WTC11 (cell line): ENCODE measurements around the gene FRMD4B. TPM values are rescaled to one million over a fixed set of nuclear protein-coding genes. Genes with fewer than 3 reads are reported as not detected.

Experiments
- ATAC-seq: fragments of 200-7000 bp; cut with Tn5 transposase; 2 replicates; pipeline ENCODE4 v1.10.0; 2021; ENCODE audit warnings: mild to moderate bottlenecking, moderate library complexity
- CTCF ChIA-PET: fragments of 300-600 bp; sonication (Branson Sonifier 250); formaldehyde crosslinking; loops from one replicate; lab custom pipeline; 2021; ENCODE audit warnings: antibody characterized with exemption; lab: Charles Lee
- POLR2A ChIA-PET: fragments of 350-600 bp; sonication (Branson Sonifier 250); formaldehyde crosslinking; loops from one replicate; lab custom pipeline; 2021; ENCODE audit warnings: antibody characterized with exemption; lab: Charles Lee
- DNase-seq: peaks from one replicate; pipeline ENCODE4 v3.0.0; 2021; ENCODE audit warnings: low spot score
- H3K27ac Mint-ChIP-seq: 2 replicates; pipeline ENCODE4 v1.8.0; 2021; ENCODE audit warnings: mixed read lengths
- H3K27me3 Mint-ChIP-seq: 2 replicates; pipeline ENCODE4 v1.8.0; 2021; ENCODE audit warnings: low read depth, mild to moderate bottlenecking, moderate library complexity, mixed read lengths
- H3K36me3 Mint-ChIP-seq: 2 replicates; pipeline ENCODE4 v1.8.0; 2021; ENCODE audit warnings: mixed read lengths
- H3K4me1 Mint-ChIP-seq: 2 replicates; pipeline ENCODE4 v1.8.0; 2022; ENCODE audit warnings: mixed read lengths
- H3K4me3 Mint-ChIP-seq: 2 replicates; pipeline ENCODE4 v1.8.0; 2021; ENCODE audit warnings: mild to moderate bottlenecking, moderate library complexity, mixed read lengths
- H3K9me3 Mint-ChIP-seq: 2 replicates; pipeline ENCODE4 v1.8.0; 2021; ENCODE audit warnings: mixed read lengths
- AR ChIP-seq: fragments of 250-450 bp; sonication (Bioruptor Pico); IDR thresholded peaks from 2 replicates; pipeline ENCODE4 v1.9.0; 2021; ENCODE audit warnings: mild to moderate bottlenecking
- CDX4 ChIP-seq: fragments of 250-450 bp; sonication (Bioruptor Pico); IDR thresholded peaks from 2 replicates; pipeline ENCODE4 v1.9.0; 2021; ENCODE audit warnings: moderate library complexity, mild to moderate bottlenecking, inconsistent platforms, borderline replicate concordance
- E2F1 ChIP-seq: sonication (generic); formaldehyde crosslinking; IDR thresholded peaks from 2 replicates; pipeline ENCODE4 v1.8.0; 2022; ENCODE audit warnings: mild to moderate bottlenecking, missing genetic modification reagents
- E2F5 ChIP-seq: sonication (generic); formaldehyde crosslinking; IDR thresholded peaks from 2 replicates; pipeline ENCODE4 v1.8.1; 2022; ENCODE audit warnings: mild to moderate bottlenecking, moderate library complexity, missing genetic modification reagents
- ESRRA ChIP-seq: sonication (generic); formaldehyde crosslinking; IDR thresholded peaks from 2 replicates; pipeline ENCODE4 v1.8.1; 2022; ENCODE audit warnings: mild to moderate bottlenecking, missing genetic modification reagents, borderline replicate concordance
- ETV6 ChIP-seq: sonication (generic); formaldehyde crosslinking; IDR thresholded peaks from 2 replicates; pipeline ENCODE4 v1.8.1; 2022; ENCODE audit warnings: mild to moderate bottlenecking, missing genetic modification reagents
- FOXP1 ChIP-seq: sonication (generic); formaldehyde crosslinking; IDR thresholded peaks from 2 replicates; pipeline ENCODE4 v1.8.0; 2022; ENCODE audit warnings: missing genetic modification reagents, mild to moderate bottlenecking, moderate library complexity, borderline replicate concordance
- IRF1 ChIP-seq: sonication (generic); formaldehyde crosslinking; IDR thresholded peaks from 2 replicates; pipeline ENCODE4 v1.8.0; 2023; ENCODE audit warnings: missing genetic modification reagents
- MAX ChIP-seq: sonication (generic); formaldehyde crosslinking; IDR thresholded peaks from 2 replicates; pipeline ENCODE4 v1.8.0; 2022; ENCODE audit warnings: mild to moderate bottlenecking, missing genetic modification reagents
- PREB ChIP-seq: sonication (generic); formaldehyde crosslinking; IDR thresholded peaks from 2 replicates; pipeline ENCODE4 v1.8.1; 2022; ENCODE audit warnings: mild to moderate bottlenecking, missing genetic modification reagents, moderate library complexity, borderline replicate concordance
- SP1 ChIP-seq: sonication (generic); formaldehyde crosslinking; conservative IDR thresholded peaks from 2 replicates; pipeline ENCODE4 v1.8.1; 2022; ENCODE audit warnings: missing genetic modification reagents
- STAT6 ChIP-seq: sonication (generic); formaldehyde crosslinking; conservative IDR thresholded peaks from 2 replicates; pipeline ENCODE4 v1.8.1; 2023; ENCODE audit warnings: mild to moderate bottlenecking, low read depth, missing genetic modification reagents, moderate library complexity
- ZMAT4 ChIP-seq: fragments of 250-450 bp; sonication (Bioruptor Pico); IDR thresholded peaks from 2 replicates; pipeline ENCODE4 v1.9.0; 2021; ENCODE audit warnings: mild to moderate bottlenecking
- ZNF138 ChIP-seq: sonication (generic); formaldehyde crosslinking; conservative IDR thresholded peaks from 2 replicates; pipeline ENCODE4 v1.8.1; 2022; ENCODE audit warnings: mild to moderate bottlenecking, moderate library complexity, missing genetic modification reagents
- ZNF423 ChIP-seq: fragments of 250-450 bp; sonication (Bioruptor Pico); IDR thresholded peaks from 2 replicates; pipeline ENCODE4 v2.1.2; 2022; ENCODE audit warnings: mild to moderate bottlenecking, moderate library complexity
- ZNF512 ChIP-seq: sonication (generic); formaldehyde crosslinking; IDR thresholded peaks from 2 replicates; pipeline ENCODE4 v1.8.1; 2022; ENCODE audit warnings: missing genetic modification reagents, borderline replicate concordance
- ZSCAN18 ChIP-seq: fragments of 250-450 bp; sonication (Bioruptor Pico); IDR thresholded peaks from 2 replicates; pipeline ENCODE4 v2.1.2; 2022; ENCODE audit warnings: mild to moderate bottlenecking, moderate library complexity
- total RNA-seq: library from RNA; stranded (reverse); gene quantifications from 3 replicates; pipeline ENCODE4 v1.2.3, GENCODE V29; 2021

FRMD4B gene
- total RNA-seq, 1 experiment from 2014 or later: 6.7 TPM

GRCh38 chr3:69201658-69202057 lies 184.2 kb downstream of the FRMD4B start (continued):
- no peak for TF ChIP-seq SP1
- TF ChIP-seq E2F1: no peak
- no peak for TF ChIP-seq E2F5 (CRISPR knock-in tag)
- no peak for TF ChIP-seq ETV6
- no peak for TF ChIP-seq ZNF512 (CRISPR knock-in tag)
- TF ChIP-seq AR (CRISPR knock-in tag): no peak
- no peak for TF ChIP-seq ESRRA (CRISPR knock-in tag)

GRCh38 chr3:69200384-69201068 lies 185.4 kb downstream of the FRMD4B start:
- no peak for DNase-seq
- Mint-ChIP-seq H3K27me3 (no peaks in the 10 kb centered on the region), H3K36me3 (no peaks in the 10 kb centered on the region), H3K4me1 (peaks cover 32% of the 10 kb centered on the region), H3K27ac (peak overlapping the region; percentile 76), H3K4me3 (peak overlapping the region; percentile 33), H3K9me3 (no peaks in the 10 kb centered on the region)
- TF ChIP-seq CDX4 (CRISPR knock-in tag) (no peak), ZNF138 (CRISPR knock-in tag) (no peak), ZNF423 (CRISPR knock-in tag) (no peak), MAX (CRISPR knock-in tag) (no peak), PREB (CRISPR knock-in tag) (no peak), FOXP1 (CRISPR knock-in tag) (no peak)
- ATAC-seq: peak; percentile 76
- CTCF ChIA-PET: interaction anchor here (1.3 kb wide), 1 partner anchor 106 kb away, joined by 4 read pairs; no protein-coding TSS in a partner anchor
- POLR2A ChIA-PET: interaction anchor here (0.5 to 1.2 kb wide), 2 partner anchors 13 to 1530 kb away, joined by 4 to 7 read pairs; no protein-coding TSS in a partner anchor

- Mint-ChIP-seq H3K27ac (no peak overlapping the region), H3K9me3 (no peaks in the 10 kb centered on the region), H3K27me3 (no peaks in the 10 kb centered on the region), H3K4me1 (peaks cover 32% of the 10 kb centered on the region), H3K4me3 (no peak overlapping the region), H3K36me3 (no peaks in the 10 kb centered on the region)
- ATAC-seq (no peak), DNase-seq (no peak)
- POLR2A ChIA-PET: interaction anchor here (0.5 to 1.2 kb wide), 2 partner anchors 13 to 1531 kb away, joined by 4 to 7 read pairs; no protein-coding TSS in a partner anchor
- CTCF ChIA-PET: no interaction called here
- TF ChIP-seq ZMAT4 (CRISPR knock-in tag) (no peak), ZSCAN18 (CRISPR knock-in tag) (no peak), STAT6 (CRISPR knock-in tag) (no peak), IRF1 (CRISPR knock-in tag) (no peak)
Observed at GRCh38 chr3:69199942-69200341, 185.9 kb downstream of the FRMD4B start.
